CD4-positive, alpha-beta T cell treated with Interleukin-4 for 4 hours (primary cell): Measurements from ENCODE around the gene DOK6.

Experiments
- DNase-seq: peaks from one replicate; pipeline ENCODE4 v3.0.0-alpha.2; 2020

The DOK6 gene

DNA sequence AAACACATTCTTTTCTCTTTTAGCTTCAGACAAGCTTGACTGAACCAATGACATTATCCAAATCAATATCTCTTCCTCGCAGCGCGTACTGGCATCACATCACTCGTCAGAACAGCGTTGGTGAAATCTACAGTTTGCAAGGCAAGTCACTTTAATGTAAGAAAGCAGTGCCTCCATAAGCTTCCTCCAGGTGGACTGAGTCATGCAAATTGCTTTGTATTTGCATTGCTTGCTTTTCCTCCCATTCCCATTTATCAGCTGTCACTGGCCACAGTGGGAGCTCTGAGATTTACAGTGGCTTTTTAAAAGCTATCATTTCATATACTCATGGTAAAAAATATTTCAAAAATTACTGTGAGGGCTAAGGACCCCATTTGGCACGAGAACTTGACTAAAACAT is 357.0 kb downstream of the DOK6 start:
- no peak for DNase-seq

DNA sequence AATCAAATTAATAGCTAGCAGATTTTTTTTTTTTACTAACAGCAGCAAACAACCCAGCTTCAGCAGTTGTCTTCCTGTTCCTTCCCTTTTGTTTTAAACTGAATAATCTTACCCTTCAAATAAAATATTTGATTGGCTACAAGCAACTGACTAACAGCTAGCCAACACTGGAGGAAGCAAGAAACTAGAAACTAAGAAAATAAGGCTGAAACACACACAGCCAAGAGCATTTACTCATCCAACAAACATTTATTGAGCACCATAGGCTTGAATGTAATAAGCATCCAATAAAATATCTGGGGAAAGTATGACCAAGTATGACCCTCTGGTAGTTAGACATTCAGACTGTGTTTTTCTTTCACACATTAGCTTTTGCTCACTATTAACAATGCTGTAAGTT is 357.8 kb downstream of the DOK6 start:
- DNase-seq: no peak

DNA sequence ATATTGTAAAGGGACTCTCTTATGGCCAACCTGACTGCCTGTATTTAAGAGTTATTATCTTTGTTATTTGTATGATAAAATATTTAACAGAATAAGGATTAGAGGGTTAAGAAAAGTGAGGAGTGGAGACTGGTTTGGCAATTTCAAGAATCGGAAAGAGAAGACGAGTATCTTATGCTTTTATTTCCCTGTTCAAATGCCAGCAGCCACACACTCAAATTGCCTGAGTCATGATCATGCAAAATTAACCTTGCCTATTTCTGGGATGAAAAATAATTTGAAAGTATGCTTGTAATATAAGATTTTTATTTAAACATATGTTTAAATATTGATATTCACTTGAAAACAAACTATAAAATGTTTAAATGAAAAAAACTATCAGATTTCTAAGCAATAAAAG is 358.4 kb downstream of the DOK6 start:
- no peak for DNase-seq

DNA sequence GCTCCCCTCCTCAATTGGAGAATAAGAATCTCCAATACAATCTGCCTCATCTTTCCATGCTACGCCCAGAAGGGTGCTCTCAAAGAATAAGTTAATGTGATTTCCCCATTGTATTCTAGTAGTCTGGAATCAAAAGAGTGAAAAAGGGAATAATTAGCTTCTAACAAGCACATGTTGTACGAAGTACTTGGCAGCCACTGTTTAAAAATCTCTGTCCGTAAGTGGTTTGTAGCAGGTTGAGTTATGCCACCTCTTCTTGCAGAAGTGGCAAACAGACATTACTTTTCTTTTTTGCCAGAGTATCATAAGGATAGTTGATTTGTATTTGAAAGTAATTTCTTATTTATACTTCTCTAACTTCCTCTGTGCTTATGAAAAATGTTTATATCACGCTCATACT is 362.3 kb downstream of the DOK6 start:
- DNase-seq: no peak

DNA sequence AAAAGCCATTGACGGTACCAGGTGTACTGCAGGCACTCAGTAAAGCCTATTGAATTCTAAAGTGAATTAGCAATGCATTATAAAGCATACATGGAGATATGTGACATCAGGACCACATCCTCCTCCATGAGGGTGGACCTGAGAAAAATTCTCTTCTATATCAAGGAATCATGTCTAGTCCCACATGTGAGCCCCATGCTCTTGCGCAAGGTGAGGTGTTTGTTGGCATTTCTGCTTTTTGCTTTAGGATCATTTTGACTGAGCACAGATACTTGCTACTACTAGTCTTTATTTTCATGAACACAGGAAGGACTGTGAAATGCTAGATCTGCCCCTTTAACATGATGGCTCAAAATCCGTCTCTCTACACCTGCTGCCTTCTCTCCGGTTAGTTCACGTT is 363.1 kb downstream of the DOK6 start:
- DNase-seq: no peak

DNA sequence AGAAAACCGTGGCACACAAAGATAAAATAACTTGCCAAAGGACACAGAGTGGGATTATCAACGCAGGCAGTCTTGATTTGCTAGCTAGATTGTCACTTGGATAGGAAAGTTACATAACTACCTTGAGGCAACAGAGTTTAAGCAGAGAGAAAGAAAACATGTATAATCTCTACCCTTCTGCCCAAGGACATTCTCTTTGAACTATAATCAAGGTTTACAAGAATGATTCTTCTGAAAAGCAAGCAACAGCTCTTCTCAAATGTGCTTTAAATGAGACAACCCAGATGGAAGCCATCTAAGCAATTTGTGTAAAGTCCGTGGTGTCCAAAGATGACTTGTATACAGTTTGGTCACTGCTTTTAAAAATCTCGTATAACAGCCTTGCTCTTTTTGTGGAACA is 369.6 kb downstream of the DOK6 start:
- DNase-seq: no peak

DNA sequence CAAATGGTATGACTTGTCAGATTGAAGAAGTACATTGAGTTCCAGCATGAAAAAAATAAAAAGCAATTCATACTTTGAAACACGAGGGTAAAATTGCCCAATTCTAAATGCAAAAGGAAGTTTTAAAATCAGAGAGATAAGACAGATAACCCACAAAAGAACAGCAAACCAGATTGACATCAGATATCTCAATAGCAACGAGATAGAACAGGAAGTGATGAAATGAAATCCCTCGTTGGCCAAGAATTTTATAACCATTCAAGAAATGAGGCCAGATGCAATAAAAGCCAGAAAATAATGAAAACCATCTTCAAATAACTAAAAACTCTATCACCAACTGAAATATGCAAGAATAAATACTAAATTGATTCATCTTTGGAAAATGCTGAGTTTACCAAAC is 374.1 kb downstream of the DOK6 start:
- no peak for DNase-seq

DNA sequence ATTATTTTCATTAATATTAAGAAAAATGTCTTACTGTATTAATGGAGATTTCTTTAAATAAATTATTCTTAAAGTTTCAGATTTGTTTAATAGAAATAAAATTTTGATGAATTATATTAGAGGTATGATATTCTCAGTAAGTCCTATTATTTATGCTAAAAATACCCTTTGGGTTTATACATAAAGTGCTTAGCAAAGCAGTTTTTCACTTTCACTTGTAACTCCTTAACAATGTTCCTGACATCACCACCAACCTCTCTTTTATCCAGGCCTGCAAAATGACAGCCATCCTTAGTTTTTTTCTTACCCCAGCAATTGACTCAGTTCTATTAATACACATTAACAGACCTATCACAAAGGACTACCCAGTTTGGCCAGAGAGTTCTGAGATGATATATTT is 376.6 kb downstream of the DOK6 start:
- no peak for DNase-seq

DNA sequence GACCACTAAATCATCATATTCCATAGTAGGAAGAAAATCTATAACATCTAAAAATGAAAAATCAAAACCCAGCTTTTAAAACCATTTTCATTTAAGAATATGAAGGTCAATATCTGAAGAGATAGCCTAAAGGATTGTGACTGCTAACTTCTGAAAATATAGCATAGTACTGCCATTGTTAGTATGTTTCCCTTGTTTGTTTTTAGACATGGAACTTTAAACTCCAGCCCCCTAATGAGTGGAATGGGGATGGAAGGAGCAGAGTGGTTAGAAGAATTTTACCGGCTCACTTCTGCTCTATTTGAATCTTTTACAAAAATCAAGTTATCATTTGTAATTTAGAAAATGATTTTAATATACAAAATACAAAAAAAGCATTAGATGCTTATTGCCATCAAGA is 378.0 kb downstream of the DOK6 start:
- no peak for DNase-seq

DNA sequence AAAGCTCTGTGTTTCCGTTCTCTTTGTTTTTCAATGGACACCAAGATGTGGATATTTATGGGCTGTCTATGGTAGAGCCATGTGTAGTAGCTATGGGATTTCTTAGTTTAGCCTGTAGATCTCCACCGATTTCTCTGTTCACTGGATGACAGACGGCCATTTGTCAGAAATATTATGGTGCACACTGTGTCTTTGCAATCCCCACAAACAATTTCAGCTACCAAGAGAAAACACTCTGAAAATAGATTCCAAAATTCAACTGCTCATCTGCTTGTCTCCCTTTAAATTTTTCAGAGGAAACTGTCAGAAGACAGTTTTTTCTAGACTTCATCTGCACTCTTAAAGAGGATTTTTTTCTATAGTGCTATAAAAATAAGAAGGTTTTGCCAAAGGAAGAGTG is 380.2 kb downstream of the DOK6 start:
- no peak for DNase-seq

DNA sequence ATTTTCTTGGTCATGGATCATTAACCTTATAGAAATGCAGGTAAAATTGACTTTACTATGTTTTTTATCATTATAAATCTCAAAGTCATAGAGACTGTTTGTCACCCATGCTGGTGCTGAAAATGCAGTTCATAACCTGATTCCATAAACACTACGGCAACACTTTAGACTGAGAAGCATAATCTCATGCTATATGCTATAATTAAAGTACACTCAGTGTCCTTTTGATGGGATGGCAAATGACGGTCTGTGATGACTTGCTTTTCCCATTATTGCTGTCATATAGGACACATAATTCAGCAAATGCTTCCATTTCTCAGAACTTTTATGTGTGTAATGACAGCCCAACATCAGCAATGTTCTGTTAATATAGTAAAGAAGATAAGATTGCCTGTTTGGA is 384.1 kb downstream of the DOK6 start:
- DNase-seq: no peak

DNA sequence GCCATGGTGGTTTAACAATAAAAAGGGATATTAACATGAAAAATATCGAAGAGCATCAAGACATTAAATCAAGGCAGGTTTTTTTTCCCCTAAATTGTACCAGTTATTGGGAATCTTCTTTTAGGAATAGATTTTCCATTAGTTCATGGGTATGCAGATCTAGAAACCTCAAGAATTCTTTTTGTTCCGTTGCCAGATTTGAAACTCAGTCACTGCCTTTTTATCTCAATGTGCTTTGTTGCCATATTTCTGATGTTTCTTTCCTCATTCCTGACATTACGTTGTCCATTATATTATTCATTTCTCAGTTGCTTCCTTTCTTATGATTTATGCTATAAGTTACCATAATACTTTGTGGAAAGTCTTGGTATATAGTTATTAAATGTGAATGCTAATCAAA is 384.8 kb downstream of the DOK6 start:
- no peak for DNase-seq

DNA sequence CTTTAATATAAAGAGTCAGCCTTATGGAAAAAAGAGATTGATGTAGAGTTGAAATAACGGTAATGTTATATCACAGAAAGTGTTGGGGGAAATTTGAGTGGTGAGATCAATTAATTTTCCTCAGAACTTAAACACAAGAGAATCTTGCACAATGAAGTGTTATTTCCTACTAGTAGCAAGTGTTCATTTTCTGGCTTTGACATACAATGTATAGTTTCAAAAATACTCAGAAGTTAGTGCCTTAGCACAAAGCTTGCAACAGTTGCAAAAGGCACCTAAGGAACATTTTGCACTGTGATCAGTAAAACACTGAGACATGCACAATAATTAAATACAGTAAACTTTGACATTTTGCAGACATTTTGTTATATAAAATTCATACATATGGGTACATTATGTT is 385.7 kb downstream of the DOK6 start:
- DNase-seq: no peak

DNA sequence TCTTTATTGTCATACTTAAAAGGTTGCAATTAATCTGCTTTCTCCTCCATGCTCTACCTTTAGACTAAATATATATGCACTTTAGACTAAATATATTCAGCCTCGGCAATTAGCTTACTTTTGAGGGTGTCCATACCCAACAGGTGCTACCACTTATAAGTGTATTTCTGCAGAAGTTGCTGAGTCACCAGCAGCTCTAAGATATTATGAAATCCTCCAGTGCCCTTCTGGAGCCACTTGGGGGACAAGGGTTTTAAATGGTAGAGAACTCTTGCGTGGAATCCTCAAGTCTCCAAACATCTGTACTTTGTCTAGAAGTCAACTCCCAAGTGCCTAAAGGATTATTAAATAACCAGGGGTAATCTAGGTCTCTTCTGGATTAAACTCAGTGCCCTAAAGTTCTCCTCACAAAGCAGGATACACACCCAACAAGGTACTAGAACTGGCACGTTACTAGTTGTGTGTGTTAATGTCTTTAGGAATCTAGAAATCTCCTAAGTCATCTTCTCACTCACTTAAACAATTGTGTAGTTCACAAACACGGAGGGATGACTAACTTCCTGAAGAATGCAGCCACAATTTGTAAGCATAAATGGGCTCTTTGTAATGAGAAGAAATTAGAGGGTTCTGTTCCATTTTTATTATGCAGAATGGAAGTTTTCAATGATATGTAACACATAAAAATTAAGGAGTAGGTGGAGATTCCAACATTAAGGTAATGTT is 387.3 kb downstream of the DOK6 start:
- DNase-seq: no peak

DNA sequence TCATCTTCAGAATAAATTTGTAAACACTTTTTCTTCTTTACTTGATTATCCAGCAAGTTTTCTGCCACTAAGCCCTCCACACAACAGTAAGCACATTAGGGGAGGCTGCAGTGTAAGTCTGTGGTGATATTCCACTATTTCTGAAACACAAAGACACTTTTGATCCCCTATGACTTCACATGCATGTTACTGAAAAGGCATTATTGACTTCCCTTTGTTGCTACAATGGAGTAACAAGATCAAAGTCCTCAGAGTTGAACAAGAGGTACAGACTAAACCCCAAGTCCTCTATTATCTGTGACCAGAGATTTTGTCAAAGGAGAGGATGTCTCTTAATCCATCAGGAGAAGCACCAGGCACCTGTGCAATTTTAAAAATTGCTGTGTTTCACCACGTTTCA is 389.1 kb downstream of the DOK6 start:
- DNase-seq: no peak

DNA sequence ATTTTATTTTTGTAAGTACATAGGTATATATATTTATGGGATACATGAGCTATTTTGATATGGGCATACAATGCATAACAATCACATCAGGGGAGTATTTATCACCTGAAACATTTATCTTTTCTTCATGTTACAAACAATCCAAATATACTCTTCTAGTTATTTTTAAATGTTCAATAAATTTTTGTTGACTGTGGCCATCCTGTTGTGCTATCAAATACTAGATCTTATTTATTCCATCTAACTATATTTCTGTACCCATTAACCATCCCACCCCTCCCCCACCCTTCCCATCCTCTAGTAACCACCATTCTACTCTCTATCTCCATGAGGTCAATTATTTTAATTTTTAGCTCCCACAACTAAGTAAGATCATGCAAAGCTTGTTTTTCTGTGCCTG is 390.0 kb downstream of the DOK6 start:
- DNase-seq: no peak

DNA sequence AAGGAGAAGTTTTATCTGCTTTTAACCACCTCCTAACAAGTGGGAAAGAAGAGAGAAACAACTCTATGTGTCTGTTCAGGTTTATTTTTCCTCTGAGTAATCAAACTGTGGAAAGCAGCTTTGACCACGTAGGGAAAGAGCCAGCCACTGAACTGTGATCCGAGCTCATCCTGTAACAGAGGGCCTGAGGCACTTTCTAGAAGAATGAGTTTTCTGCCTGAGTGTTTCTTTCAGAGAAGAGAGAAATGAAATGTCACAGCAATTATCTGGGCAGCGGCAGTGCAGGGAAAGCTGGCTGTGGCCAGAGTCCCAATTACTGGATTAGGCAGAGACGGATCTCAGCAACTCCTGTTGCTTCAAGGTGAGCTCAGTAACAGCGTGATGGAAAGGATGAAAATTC is 395.1 kb downstream of the DOK6 start:
- DNase-seq: no peak

DNA sequence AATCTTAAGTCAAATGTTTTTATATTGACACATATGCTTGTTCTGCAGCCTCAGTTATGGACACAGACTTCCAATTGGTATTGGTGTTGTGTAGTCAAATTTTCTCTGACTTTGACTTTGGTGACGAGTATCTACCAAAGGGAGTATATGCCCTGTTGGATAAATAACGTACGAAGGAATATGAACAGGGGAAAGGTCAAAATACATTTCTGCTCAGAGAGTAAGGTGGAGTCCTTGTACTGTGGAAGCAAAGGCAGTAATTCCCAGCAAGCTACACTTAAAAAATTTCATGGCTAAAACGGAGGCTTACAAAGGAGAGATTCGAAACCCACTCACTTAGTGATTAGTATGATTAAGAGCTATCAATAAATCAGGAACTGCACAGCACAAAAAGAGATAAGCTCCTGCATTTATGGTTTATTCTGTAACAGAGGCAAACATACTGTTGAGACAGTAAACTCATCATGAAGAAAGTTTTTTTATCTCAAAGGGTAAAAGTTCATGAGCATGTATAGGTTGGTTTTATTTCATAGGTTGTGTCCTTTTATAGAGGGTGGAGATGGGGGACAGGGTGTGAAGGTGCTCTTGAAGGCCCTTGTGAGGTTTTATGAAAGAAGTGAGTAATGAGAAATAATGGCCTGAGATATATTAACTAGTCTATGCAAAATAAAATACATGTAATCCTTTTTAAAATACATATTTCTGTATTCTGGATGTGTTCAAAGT is 404.3 kb downstream of the DOK6 start:
- DNase-seq: no peak

DNA sequence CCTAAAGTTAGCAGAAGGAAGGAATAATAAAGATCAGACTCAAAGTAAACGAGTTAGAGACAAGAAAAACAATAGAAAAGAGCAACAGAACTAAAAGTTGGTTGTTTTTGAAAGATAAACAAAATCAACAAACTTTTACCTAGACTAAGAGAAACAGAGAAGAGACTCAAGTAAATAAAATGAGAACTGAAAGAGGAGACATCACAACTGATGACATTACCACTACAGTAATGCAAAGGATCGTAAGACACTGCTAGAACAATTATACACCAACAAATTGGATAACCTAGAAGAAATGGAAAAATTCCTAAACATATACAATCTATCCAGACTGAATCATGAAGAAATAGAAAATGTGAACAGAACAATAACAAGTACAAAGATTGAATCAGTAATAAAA is 407.7 kb downstream of the DOK6 start:
- DNase-seq: no peak

DNA sequence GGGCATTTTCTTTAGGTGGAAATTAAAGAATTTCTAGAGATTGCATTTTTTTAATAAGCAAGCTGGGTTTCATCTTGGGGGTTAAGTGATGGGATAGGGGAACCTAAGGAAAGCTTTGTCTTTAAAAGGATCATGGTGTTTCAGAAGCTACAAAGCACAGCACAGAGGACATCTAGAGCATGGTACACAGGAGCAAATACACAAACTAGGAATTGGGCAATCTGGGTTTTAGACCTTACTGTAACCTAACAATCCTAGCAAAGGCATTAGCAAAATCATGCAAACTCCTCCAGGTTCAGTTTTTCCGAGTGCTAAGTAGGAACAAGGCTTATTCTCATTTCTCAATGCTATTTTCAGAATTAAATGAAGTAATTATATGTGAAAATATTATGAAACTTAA is 412.9 kb downstream of the DOK6 start:
- no peak for DNase-seq

DNA sequence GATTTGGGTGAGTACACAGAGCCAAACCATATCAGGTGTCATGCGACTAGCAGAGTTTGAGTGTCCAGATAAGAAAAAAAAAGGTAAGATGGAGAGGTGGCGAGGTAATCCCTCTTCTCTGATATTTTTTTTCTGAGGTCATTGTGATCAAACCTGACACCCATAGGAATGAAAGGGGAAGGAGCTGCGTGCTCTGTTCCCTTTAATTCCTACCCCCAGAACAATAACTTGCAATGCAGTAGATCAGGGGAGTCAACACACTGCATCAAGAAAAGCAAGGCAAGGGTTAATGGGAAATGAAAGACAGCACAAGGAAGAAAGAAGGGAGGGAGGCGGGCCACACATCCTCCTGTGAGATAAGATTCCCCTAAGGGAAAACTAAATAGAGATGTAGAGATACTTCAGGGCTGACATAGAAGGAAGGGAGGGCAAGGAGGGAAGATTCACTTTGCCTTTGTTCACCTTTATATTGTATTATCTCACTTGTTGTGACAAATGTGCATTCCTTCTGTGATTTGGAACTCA is 414.2 kb downstream of the DOK6 start:
- DNase-seq: no peak

DNA sequence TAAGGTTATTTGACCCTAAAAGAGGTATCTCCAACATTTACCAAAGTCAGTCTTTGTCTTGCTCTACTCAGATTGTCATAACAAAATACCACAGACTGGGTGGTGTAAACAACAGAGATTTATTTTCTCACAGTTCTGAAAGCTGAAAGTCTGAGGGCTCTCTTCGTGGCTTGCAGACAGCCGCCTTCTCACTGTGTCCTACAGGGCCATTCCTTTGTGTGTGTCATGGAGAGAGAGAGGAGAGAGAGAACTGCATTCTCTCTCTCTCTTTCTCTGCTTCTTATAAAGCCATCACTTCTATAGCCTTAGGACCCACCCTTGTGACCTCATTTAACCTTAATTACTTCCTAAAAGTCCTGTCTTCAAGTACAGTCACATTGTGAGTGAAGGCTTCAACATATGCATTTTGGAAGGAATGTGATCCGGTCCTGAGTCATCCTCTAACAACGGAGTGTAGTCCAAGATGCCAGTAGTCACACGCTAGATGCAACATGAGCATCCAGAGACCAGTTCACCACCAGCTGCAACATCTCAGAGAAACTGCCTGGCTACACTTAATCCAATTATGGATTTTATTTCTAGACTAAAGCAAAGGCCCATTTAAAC is 416.8 kb downstream of the DOK6 start:
- DNase-seq: no peak

DNA sequence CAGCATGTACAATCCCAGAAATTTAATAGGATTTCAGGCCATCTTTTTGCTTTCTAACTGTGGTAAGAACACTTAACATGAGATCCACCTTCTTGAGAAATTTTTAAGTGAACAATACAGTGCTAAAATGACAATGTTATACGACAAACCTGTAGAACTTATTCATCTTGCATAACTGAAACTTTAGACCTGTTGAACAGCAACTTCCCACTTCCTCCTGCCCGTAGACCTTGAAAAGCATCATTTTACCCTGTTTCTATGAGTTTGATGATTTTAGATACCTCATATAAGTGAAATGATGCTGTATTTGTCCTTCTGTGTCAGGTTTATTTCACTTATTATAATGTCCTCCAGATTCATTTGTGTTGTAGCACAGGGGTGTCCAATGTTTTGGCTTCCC is 418.8 kb downstream of the DOK6 start:
- DNase-seq: no peak

DNA sequence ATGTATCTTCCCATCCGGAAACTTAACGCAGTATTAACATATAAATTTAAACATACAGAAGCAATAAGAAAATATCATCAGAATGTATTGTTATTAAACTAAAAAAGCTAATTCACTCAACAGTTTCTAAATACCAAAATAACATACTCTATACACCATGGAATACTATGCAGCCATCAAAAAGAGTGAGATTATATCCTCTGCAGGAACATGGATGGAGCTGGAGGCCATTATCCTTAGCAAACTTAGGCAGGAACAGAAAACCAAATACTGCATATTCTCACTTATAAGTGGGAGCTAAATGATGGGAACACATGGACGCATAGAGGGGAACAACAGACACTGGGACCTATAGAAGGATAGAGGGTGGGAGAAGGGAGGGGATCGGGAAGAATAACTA is 419.9 kb downstream of the DOK6 start:
- no peak for DNase-seq
